HG03060 (cell line): Measurements from ENCODE around the gene NPC1.

ENCODE experiments used
- ATAC-seq: cut with Tn5 transposase; IDR thresholded peaks from one replicate; pipeline ENCODE4 v1.9.1; 2021; ENCODE audit warnings: low read depth, moderate number of reproducible peaks; ENCODE audit not compliant: unreplicated experiment

NPC1 gene

DNA sequence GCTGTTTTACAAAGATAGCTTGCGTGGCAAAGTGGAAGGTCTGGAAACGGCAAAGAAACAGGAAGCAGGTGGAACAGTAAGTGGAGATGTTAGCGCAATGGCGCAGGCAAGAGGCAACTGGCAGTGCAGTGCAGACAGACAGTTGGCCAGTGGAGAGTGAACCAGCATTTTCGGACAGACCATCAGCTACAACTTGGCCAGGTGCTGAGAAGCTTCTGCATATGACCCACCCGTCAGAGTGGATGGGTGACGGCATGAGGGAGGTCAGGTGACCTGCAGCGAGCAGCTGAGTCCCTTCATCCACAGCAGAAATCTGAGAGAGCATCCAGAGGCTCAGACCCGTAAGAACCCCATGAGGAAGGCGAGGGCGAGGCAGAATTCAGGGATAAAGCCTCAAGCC lies 33.8 kb downstream of the NPC1 start:
- no peak for ATAC-seq

DNA sequence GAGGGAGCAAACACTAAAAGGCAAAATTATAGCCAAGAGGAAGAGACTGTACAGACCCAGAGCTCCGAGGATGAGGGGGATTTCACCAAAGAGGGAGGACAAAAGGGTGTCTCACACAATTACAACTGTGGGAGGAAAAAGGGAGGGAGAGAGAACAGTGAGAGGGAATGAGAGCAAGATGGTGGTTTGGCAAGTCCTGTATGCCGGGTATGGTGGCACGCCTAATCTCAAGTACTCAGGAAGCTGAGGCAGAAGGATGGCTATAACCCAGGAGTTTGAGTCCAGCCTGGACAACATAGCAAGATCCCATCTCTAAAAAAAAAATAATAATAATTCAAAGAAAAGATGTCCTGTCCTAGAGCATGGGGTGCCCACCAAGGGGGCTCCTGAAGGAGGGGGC lies 34.3 kb downstream of the NPC1 start:
- ATAC-seq = no peak

DNA sequence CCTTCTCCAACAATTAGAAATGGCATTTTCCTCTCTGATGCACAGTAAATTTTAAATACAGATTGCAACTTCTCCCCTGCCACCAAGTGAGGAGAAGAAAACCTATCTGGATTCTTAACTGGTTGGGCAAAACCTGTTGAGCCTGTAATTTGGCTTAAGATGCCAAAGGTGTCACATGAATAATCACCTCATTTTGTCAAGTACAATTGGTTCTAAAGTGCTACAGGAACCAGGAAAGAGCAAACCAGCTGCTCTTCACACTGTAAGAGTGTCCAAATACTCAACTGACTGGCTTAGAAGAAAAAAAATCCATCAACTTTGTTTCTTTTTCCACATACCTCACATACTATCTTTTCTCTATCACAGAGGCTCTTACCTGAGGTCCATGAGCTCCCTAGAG lies 35.4 kb downstream of the NPC1 start:
- no peak for ATAC-seq

DNA sequence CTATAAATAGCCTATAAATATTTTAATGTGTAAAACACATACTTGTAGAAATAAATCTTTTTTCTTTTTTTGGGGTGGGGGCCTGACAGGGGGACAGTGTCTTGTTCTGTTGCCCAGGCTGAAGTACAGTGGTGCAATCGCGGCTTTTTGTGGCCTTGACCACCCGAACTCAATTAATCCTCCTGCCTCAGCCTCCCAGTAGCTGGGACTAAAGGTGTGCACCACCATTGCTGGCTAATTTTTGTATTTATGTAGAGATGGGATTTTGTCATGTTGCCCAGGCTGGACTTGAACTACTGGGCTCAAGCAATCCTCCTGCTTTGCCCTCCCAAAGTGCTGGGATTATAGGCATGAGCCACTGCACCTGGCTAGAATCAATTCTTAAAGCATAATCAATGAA lies 37.6 kb downstream of the NPC1 start:
- no peak for ATAC-seq

DNA sequence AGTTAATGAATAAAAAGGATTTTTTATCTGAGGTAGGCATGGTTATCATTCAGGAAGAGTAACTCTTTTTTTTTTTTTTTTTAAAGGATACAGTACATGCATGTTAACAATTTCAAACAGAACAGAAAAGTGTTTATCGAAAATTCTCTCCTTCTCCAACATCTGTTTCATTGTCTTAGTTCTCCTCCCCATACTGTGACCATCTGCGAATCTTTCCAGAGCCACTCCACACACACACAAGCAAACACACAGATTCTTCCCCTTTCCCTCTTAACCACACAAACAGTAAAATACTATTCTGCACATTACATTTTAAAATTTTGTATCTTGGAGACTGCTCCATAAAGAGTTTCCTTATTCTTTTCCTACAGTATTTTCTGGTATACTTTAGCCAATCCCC lies 38.0 kb downstream of the NPC1 start:
- no peak for ATAC-seq

DNA sequence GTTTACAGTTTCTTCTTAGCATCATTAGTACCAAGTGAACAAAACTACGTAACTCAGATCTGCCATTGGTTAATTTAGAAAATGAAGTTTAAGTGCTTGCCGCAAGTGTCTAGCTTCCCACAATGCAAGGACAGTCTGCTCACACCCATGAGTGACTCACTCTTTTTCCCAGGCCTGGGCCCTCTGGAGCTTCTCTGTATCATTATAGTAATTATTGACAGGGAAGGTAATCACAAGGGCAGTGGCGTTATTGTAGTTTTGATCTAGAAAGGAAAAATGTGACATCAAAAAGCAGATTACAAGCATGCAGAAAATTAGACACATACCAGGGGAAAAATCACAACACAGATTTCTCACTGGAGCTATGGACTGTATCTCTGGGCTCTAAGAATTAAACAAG lies 38.5 kb downstream of the NPC1 start:
- no peak for ATAC-seq

DNA sequence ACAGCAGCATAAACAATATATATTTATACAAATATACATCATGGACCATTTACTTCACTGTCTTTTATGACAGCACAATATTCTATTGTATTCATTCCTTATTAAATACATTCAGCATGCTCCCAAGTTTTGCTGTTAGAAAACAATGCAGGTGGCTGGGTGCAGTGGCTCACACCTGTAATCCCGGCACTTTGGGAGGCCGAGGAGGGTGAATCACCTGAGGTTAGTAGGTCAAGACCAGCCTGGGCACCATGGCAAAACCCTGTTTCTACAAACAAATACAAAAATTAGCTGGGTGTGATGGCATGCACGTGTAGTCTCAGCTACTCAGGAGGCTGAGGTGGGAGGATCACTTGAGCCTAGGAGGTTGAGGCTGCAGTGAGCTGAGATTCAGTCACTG lies 39.0 kb downstream of the NPC1 start:
- no peak for ATAC-seq

DNA sequence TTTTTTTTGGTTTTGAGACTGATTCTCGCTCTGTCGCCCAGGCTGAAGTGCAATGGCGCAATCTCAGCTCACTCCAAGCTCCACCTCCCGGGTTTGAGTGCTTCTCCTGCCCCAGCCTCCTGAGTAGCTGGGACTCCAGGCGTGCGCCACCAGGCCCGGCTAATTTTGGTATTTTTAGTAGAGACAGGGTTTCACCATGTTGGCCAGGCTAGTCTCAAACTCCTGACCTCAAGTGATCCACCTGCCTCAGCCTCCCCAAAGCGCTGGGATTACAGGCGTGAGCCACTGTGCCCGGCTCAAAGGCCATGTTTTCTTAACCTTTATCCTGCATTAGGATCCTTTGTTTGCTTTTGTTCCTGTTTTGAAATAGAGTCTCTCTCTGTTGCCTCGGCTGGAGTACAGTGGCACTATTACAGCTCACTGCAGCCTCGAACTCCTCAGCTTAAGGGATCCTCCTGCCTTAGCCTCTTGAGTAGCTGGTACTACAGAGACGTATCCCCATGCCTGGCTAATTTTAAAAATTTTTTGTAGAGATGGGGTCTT lies 41.0 kb downstream of the NPC1 start:
- no peak for ATAC-seq

DNA sequence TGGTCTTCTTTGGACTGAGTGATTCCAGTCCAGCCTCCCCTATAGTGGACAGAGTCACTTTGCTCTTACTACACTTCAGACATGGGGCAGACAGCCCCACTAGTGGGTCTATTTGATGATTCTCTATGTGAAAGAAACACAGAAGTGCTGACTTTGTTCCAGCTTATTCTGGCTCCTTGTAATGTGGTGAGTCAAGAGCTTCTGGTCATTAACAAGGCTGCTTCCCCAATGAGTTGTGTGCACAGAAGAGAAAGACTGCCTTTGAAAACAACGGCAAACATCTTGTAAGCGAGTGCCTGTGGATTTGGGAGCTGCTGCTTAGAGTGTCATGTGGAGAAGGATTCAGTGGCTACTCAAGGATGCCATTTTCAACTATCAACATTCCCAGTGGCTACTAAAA lies 43.8 kb downstream of the NPC1 start:
- no peak for ATAC-seq

DNA sequence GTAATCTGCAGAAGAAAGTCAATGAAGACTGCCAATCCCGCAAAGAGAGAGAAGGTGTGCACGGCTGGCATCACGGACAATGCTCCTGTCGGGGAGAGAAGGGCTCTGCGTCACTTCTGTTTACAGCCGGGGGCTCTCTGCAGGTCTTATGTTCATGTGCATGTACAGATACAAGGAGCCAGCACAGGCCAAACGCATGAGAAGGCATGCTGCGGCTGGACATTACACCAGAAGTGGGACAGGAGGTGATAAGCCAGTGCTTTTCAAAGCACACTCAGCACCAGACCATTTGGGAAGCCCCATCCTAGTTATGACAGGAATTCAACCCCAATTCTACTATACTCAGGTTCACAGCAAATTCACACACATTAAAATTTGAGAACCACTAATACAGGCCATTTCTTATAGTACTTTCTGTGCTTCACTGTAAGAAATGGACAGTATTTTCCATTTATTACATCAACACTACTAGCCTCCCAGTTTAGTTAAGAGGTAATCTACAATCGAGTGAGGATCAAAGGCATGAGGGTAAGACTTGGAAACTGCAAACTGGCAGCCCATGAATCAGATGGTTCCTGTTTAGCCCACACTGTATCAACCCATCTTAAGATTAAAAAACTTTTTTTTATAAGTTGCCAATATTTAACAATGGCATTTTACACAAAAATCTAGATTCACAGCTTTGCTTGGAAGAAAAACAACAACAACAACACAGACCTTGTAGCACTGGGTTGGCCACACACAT lies 44.8 kb downstream of the NPC1 start:
- ATAC-seq = no peak

DNA sequence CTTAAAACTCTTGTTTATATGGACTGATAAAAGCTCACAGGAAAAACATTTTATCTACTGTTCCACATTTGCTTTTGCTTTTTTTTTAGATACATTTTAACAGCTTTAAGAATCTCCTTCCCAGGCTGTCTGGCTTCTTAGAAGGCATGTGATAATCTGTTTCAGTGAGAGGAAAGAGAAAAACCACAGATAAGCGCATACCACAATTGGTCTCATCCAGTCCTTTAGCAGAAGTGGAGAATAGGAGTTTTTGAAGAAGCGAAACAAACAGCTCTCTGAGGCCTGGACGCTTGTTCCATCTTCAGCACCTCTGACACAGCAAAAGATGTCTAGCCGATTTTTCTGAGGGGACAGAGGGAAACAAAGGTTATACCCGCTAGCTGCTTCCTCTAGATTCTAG lies 45.4 kb downstream of the NPC1 start:
- no peak for ATAC-seq

DNA sequence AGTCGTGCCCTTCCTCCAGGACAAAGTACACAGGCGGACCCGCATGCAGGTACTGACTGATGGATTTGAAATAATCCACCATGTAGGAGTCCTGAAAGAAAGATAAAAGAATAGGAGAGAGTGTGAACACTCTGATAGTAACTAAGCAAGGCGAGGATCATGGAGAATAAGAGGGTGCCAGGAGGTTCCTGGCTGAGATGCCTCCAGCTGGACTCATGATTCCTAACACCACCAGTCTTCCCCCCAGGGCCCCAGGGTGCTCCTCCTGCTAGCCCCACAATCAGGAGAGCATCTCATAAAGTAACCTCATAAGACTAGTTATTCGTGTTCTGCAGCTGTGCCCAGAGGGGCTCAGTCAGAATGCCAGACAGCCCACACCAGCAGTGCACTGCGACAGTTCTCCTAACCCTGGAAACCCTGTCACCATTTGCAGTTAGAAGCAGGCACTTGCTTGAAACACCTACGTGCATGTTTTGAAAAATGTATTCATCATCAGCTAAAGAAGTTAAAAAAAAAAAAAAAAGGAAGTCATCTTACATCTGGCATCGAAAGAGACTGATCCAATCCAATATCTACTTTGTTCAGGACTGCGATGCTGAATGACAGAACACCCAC lies 46.3 kb downstream of the NPC1 start:
- no peak for ATAC-seq

DNA sequence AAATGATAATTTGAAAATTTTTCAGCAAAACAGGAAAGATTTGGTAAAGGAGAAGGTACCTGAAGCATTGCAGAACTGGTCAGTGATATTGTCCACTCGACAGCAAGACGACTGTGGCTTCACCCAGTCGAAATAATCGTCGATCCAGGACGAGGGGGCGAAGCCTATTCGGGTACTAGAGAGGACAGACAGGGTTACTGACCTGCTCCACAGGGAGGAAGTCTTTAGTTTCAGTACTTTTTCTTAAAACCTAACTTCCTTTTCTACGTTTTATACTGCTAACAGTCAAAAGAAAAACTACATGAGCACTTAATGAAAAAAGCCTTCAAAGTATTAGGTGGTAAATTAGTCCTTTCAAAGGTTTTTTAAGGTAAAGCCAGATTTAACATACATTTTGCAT lies 47.0 kb downstream of the NPC1 start:
- no peak for ATAC-seq

DNA sequence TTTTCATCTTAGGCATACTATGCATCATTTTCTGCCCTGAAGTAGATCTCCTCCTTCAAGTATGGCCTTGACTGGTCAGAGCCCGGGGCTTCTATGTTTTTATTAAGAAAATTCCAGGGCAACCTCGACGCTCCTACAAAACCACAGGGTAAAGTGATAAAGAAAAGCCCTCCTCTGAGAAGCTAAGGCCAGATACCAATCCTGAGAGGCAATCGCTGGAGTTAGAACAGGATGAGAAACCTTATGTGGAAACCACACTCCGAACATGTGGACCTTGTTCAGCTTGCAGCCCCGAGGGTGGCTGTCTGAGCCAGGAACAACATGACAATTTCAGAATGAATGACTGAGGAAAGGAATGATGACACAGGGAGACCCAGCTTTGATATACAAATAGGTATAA lies 47.4 kb downstream of the NPC1 start:
- ATAC-seq = no peak

DNA sequence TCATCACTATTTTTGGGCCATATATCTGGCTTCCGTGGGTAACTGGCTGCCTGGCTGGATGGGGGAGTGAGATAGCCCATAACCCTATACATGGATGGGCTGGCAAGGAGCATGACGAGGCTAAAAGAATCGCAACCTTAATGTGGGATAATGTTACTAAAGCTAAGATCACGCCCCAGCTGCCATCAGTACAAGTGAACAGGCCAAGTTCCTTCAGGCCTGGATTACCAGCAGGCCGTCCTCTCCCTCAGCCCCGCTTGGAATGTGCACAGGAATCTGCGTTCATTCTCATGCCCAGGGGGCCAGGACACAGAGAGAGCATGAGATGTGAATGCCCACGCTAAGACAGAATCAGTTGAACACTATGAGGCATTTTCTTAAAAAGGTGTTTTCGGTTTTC lies 48.3 kb downstream of the NPC1 start:
- no peak for ATAC-seq

DNA sequence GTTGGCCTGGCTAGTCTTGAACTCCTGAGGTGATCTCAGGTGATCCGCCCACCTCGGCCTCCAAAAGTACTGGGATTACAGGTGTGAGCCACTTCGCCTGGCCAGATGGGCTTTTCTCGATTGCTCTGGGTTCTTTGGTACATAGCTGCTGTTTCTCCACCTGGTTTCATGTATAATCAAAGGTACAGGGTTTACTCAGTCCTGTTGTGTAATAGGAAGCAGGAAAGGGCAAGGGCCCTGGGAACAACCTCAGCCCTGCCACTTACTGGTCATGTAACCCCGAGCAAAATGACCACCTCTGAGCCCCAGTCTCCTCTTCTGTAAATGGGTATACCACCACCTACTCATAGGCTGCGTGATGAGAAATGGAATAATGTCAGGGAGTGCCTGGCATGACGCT lies 49.0 kb downstream of the NPC1 start:
- ATAC-seq = no peak

DNA sequence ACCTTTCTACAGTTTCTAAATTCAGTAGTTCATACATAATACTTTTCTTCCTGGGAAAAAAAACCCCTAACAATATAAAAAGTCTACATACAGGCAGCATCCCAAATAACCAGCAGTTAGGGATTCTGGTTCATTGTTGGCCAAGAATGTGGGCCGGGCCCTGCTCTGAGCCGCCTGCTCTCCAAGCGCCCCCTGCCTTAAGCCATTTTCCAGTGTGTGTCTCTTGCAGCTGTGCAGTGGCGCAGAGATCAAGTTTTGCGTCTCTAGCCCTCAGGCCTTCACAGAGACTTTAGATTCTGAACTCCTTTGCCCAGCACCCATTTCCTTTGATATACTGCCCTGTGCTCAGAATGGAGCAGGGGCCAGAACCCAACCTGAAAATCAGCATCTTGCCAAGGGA lies 50.1 kb downstream of the NPC1 start:
- ATAC-seq = no peak

DNA sequence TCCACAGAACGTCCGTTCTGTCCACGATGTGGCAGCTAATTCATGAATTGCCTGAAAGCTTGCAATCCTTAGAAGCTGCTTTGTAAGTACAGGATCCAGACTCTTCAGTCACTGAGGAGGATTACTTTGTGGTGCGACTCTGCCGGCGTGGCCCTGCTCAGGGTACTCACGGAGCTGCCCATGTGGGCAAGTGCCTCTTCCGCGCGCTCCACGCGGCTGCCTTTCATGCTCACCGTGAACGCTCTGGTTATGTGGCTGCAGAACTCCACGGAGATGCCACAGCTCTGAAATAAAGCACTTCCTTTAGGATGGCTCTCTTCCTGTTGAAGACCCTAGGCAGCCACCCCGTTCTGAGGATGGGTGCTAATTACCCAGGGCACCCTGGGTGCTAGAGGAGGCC lies 52.0 kb downstream of the NPC1 start:
- ATAC-seq = no peak

DNA sequence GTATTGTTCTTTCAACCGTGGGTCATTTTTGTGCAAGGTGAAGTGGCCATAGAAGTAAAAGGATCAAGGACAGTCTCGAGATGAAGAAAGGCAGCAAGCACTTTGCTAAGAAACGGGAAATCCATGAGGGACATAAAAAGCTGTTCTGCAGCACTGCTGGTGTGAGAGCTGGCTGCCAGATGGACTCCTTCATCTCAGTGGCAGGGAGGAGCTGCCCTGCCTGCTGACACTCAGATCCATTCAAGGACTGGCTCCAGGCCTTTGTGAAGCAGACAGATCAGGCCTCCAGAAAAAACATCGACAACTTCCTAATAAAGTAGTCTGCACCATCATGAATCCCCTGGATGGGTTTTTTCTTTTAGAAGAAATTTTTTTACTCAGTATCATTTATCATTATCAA lies 53.5 kb downstream of the NPC1 start:
- no peak for ATAC-seq

DNA sequence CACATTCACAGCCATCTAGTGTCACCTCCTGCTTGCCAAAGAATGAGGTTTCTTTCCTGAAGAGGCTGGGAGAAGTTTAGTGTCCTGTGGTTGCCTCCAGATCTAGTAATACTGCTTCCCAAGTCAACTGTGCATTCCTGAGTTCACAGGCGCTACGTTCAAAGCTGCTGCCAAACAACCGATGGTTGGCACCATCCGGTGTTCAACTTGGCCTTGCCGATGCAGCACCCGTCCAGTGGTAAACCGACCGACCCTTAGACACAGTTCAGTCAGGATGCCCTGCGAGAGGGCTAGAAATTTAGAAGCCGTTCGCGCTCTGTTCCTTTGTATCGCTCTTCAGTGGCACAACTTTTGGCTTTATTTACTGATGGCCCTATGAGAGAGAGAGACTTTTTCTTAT lies 54.4 kb downstream of the NPC1 start:
- ATAC-seq = no peak

DNA sequence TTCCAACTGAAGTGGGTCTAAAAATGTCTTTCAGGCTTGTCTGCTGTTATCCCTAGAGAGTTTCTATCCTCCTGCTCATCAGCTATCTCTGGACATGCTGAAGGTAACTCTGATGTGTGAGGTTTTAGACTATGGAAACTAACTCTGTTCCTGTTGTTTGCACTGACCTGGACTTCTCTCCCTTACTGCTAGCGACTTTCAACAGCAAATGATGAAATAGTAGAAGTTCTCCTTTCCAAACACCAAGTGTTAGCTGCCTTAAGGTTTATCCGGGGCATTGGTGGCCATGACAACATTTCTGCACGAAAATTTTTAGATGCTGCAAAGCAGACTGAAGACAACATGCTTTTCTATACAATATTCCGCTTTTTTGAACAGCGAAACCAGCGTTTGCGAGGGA lies 56.1 kb downstream of the NPC1 start:
- ATAC-seq = no peak

DNA sequence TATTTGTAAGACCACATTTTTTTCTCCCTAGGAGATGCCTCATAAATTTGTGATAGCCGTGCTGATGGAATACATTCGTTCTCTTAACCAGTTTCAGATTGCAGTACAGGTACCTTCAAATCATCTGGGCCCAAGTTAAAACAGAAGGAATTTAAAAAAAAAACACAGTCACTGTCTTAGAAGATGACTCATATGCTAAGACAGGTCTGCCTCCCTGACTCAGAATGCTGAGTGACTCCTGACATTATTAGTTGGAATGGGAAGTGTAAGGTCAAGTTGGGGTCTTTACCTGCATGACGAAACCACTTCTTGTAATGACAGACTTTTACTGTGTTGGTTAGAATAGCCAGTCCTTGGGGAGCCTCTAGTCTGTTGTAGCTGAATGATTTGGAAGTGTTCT lies 56.7 kb downstream of the NPC1 start:
- no peak for ATAC-seq
